OCI-LY3 (cell line): Measurements from ENCODE around the gene IQCM.

ENCODE experiments used
- CTCF ChIP-seq: fragments of 200-600, 300-600 bp; sonication (generic); IDR thresholded peaks from 2 replicates; pipeline ENCODE4 v1.5.1; 2014; ENCODE audit warnings: antibody characterized with exemption, low read length, low read depth
- EZH2phosphoT487 ChIP-seq: fragments of 200-600 bp; shearing (Covaris generic); IDR thresholded peaks from 2 replicates; pipeline ENCODE4 v1.6.1; 2018; ENCODE audit warnings: antibody characterized with exemption, mixed run types, low read depth

GRCh38 chr4:149790172-149790907, 25.3 kb downstream of the IQCM start:
- no peak for TF ChIP-seq CTCF
- no peak for TF ChIP-seq EZH2phosphoT487
